PC-9 (cell line): ENCODE data around the gene DIAPH3.

Experiments
- CTCF ChIP-seq: fragments of 200-600 bp; sonication (generic); conservative IDR thresholded peaks from 2 replicates; pipeline ENCODE4 v1.6.1; 2017; ENCODE audit warnings: mixed run types, antibody characterized with exemption, mild to moderate bottlenecking, moderate library complexity
- EZH2 ChIP-seq: fragments of 200-600 bp; sonication (generic); IDR thresholded peaks from 2 replicates; pipeline ENCODE4 v1.8.0; 2017; ENCODE audit warnings: antibody characterized with exemption, low read depth

- no peak for TF ChIP-seq CTCF
- TF ChIP-seq EZH2, result no peak
These were observed 486.3 kb downstream of the DIAPH3 start for GRCh38 chr13:59677430-59677829.
